ENCODE results near the gene FCER1A. TPM values are rescaled to one million over a fixed set of nuclear protein-coding genes. Genes with fewer than 3 reads are reported as not detected.

Gene FCER1A
- total RNA-seq, 2 donors from 2014 or later: 1.3 to 1.5 TPM

- Histone ChIP-seq H3K4me1 (replicated peaks) (no peaks in the 10 kb centered on the region), H3K4me3 (no peak overlapping the region), H3K27me3 (replicated peaks; ENCODE audit: insufficient read depth) (no peaks in the 10 kb centered on the region), H3K36me3 (no peaks in the 10 kb centered on the region), H3K9me3 (no peaks in the 10 kb centered on the region), H3K27ac (no peak overlapping the region)
- intact Hi-C loops (cut with DNase I): no loop called here
- no peak for TF ChIP-seq POLR2A (IDR thresholded peaks at IDR 0.05)
- TF ChIP-seq POLR2AphosphoS5 (IDR thresholded peaks at IDR 0.05): no peak
- TF ChIP-seq, protein P1, sequence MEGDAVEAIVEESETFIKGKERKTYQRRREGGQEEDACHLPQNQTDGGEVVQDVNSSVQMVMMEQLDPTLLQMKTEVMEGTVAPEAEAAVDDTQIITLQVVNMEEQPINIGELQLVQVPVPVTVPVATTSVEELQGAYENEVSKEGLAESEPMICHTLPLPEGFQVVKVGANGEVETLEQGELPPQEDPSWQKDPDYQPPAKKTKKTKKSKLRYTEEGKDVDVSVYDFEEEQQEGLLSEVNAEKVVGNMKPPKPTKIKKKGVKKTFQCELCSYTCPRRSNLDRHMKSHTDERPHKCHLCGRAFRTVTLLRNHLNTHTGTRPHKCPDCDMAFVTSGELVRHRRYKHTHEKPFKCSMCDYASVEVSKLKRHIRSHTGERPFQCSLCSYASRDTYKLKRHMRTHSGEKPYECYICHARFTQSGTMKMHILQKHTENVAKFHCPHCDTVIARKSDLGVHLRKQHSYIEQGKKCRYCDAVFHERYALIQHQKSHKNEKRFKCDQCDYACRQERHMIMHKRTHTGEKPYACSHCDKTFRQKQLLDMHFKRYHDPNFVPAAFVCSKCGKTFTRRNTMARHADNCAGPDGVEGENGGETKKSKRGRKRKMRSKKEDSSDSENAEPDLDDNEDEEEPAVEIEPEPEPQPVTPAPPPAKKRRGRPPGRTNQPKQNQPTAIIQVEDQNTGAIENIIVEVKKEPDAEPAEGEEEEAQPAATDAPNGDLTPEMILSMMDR (IDR thresholded peaks at IDR 0.05): no peak
- no peak for DNase-seq (ENCODE audit: low spot score)
- WGBS: 72% methylated on average over 9 of the region's 9 CpGs
Measured at GRCh38 chr1:159296706-159297375, 5.3 kb upstream of the FCER1A start.

DNA sequence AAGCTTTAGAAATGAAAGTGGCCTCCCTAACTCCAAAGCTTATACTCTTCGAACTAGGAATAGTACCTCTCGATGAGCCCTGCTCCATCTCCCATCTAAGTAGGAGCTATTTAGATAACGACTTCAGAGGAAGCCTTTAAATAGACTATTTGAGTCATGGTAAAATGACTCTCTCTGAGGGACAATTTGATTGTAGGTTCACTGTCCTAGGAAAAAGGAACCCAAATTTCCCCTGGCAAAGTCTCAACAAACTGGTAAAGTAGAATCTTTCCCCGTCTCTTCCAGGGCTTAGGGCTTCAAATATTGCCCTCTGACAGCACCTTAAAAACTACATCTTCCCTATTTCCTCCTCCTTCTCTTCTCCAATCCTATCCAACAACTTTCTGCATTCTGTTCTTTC is 2.0 kb upstream of the FCER1A start:
- WGBS: 44% methylated on average over 4 of the region's 4 CpGs
- Histone ChIP-seq H3K27me3 (replicated peaks; ENCODE audit: insufficient read depth) (no peaks in the 10 kb centered on the region), H3K4me3 (no peak overlapping the region), H3K27ac (no peak overlapping the region), H3K9me3 (no peaks in the 10 kb centered on the region), H3K4me1 (replicated peaks) (no peaks in the 10 kb centered on the region), H3K36me3 (no peaks in the 10 kb centered on the region)
- DNase-seq (ENCODE audit: low spot score): no peak
- TF ChIP-seq, protein P1 (IDR thresholded peaks at IDR 0.05): no peak
- TF ChIP-seq POLR2A (IDR thresholded peaks at IDR 0.05) (no peak), POLR2AphosphoS5 (IDR thresholded peaks at IDR 0.05) (no peak)
- intact Hi-C loops (cut with DNase I): no loop called here

GRCh38 chr1:159307346-159308020 is 5.3 kb downstream of the FCER1A start:
- no peaks in the 10 kb centered on the region for H3K27me3 ChIP-seq (replicated peaks; ENCODE audit: insufficient read depth)
- intact Hi-C loops (cut with DNase I): no loop called here
- no peaks in the 10 kb centered on the region for H3K4me1 ChIP-seq (replicated peaks)
- TF ChIP-seq, protein P1 (IDR thresholded peaks at IDR 0.05): no peak
- TF ChIP-seq POLR2AphosphoS5 (IDR thresholded peaks at IDR 0.05): no peak
- TF ChIP-seq POLR2A (IDR thresholded peaks at IDR 0.05): no peak
- 54% methylated on average over 5 of the region's 5 CpGs for WGBS
- no peak overlapping the region for H3K4me3 ChIP-seq
- DNase-seq (ENCODE audit: low spot score): no peak
- H3K36me3 ChIP-seq: no peaks in the 10 kb centered on the region
- H3K27ac ChIP-seq: no peak overlapping the region
- H3K9me3 ChIP-seq: no peaks in the 10 kb centered on the region

- intact Hi-C loops (cut with DNase I): no loop called here
- no peaks in the 10 kb centered on the region for H3K36me3 ChIP-seq
- no peaks in the 10 kb centered on the region for H3K9me3 ChIP-seq
- no peak for DNase-seq (ENCODE audit: low spot score)
- TF ChIP-seq POLR2A (IDR thresholded peaks at IDR 0.05) (no peak), POLR2AphosphoS5 (IDR thresholded peaks at IDR 0.05) (no peak)
- TF ChIP-seq, protein P1 (IDR thresholded peaks at IDR 0.05): no peak
- no peak overlapping the region for H3K4me3 ChIP-seq
- no peaks in the 10 kb centered on the region for H3K27me3 ChIP-seq (replicated peaks; ENCODE audit: insufficient read depth)
- no peak overlapping the region for H3K27ac ChIP-seq
- no peaks in the 10 kb centered on the region for H3K4me1 ChIP-seq (replicated peaks)
Measured at GRCh38 chr1:159311679-159312078, 9.5 kb downstream of the FCER1A start.

GRCh38 chr1:159315381-159315780 is 13.2 kb downstream of the FCER1A start:
- Histone ChIP-seq H3K4me1 (replicated peaks) (no peaks in the 10 kb centered on the region), H3K27me3 (replicated peaks; ENCODE audit: insufficient read depth) (no peaks in the 10 kb centered on the region), H3K27ac (no peak overlapping the region), H3K9me3 (no peaks in the 10 kb centered on the region), H3K4me3 (no peak overlapping the region), H3K36me3 (no peaks in the 10 kb centered on the region)
- intact Hi-C loops (cut with DNase I): no loop called here
- TF ChIP-seq, protein P1 (IDR thresholded peaks at IDR 0.05): no peak
- no peak for TF ChIP-seq POLR2AphosphoS5 (IDR thresholded peaks at IDR 0.05)
- no peak for TF ChIP-seq POLR2A (IDR thresholded peaks at IDR 0.05)
- DNase-seq (ENCODE audit: low spot score): no peak
